Naive B cell (primary cell): Measurements from ENCODE around the gene MT1H. TPM values are rescaled to one million over a fixed set of nuclear protein-coding genes. Genes with fewer than 3 reads are reported as not detected.
A peak's percentile ranks its signal among the peaks of the same experiment; 100 is the strongest.
"Not testable (repeated sequence)": the region's sequence is repeated elsewhere in the genome, so short reads cannot be mapped to it uniquely, and the experiment has no call there.

Experiments
- ATAC-seq, 2 donors: fragments of 150-1000 bp; cut with Tn5 transposase; 2 replicates each; pipeline ENCODE4 v1.10.0; 2021; ENCODE audit warnings: low read depth in 2 of 2, mild to moderate bottlenecking in 2 of 2, moderate library complexity in 2 of 2
- DNase-seq: peaks from one replicate; pipeline ENCODE4 v3.0.0; 2022
- H3K27ac Mint-ChIP-seq, 6 donors: one replicate each; pipeline ENCODE4 v1.8.0; 2020 to 2022; ENCODE audit warnings: mild to moderate bottlenecking in 6 of 6, mixed read lengths in 6 of 6, moderate library complexity in 5 of 6, inconsistent platforms in 2 of 6
- H3K27me3 Mint-ChIP-seq, 3 donors: one replicate each; pipeline ENCODE4 v1.8.0; 2021 to 2022; ENCODE audit warnings: mixed read lengths in 3 of 3, mild to moderate bottlenecking in 1 of 3
- H3K36me3 Mint-ChIP-seq, 2 donors: one replicate each; pipeline ENCODE4 v1.8.0; 2020 to 2022; ENCODE audit warnings: mixed read lengths in 2 of 2, inconsistent platforms in 1 of 2, mild to moderate bottlenecking in 1 of 2
- H3K4me1 Mint-ChIP-seq, 3 donors: one replicate each; pipeline ENCODE4 v1.8.0; 2020 to 2022; ENCODE audit warnings: mixed read lengths in 3 of 3, inconsistent platforms in 1 of 3, mild to moderate bottlenecking in 1 of 3, moderate library complexity in 1 of 3
- H3K4me3 Mint-ChIP-seq, 8 donors: one replicate each; pipeline ENCODE4 v1.8.0; 2020 to 2022; ENCODE audit warnings: mild to moderate bottlenecking in 8 of 8, mixed read lengths in 8 of 8, moderate library complexity in 8 of 8, inconsistent platforms in 2 of 8
- H3K9me3 Mint-ChIP-seq, 7 donors: one replicate each; pipeline ENCODE4 v1.8.0; 2020 to 2022; ENCODE audit warnings: mixed read lengths in 7 of 7, mild to moderate bottlenecking in 5 of 7, inconsistent platforms in 2 of 7, moderate library complexity in 1 of 7
- polyA plus RNA-seq, 6 donors: library from polyadenylated mRNA; unstranded; fragments of 300-500 nt; fragmentation: Illumina TruSeq; gene quantifications; one replicate each; pipeline ENCODE4 v1.2.3, GENCODE V29; 2021; ENCODE audit warnings: low read depth in 6 of 6

MT1H gene
- polyA plus RNA-seq, 6 donors from 2014 or later: not detected

GRCh38 chr16:56658327-56658875 is 11.2 kb upstream of the MT1H start:
- DNase-seq: no peak
- no peak for ATAC-seq
- H3K27me3 Mint-ChIP-seq: peaks cover 14 to 49% (median 36%) of the 10 kb centered on the region in 3 donors
- peaks cover 23 to 31% (median 26%) of the 10 kb centered on the region in 3 donors for H3K4me1 Mint-ChIP-seq
- peak overlapping the region in 2 of 6 donors; percentile 16 to 81 for H3K27ac Mint-ChIP-seq
- H3K4me3 Mint-ChIP-seq: peak overlapping the region; percentile 90 to 97 (median 96)
- H3K36me3 Mint-ChIP-seq: peaks cover 0 to 5% of the 10 kb centered on the region in 2 donors
- H3K9me3 Mint-ChIP-seq: no peaks in the 10 kb centered on the region

GRCh38 chr16:56662357-56663354 is 7.0 kb upstream of the MT1H start:
- Mint-ChIP-seq H3K4me1 (peaks cover 20 to 22% (median 20%) of the 10 kb centered on the region in 3 donors), H3K27ac (peak overlapping the region in 1 of 6 donors; percentile 52), H3K36me3 (peaks cover 0 to 8% of the 10 kb centered on the region in 2 donors), H3K27me3 (peaks cover 53 to 83% (median 78%) of the 10 kb centered on the region in 3 donors), H3K4me3 (peak overlapping the region in 7 of 8 donors; percentile 7 to 66 (median 58)), H3K9me3 (no peaks in the 10 kb centered on the region)
- DNase-seq: no peak
- no peak for ATAC-seq

- peaks cover 68 to 97% (median 96%) of the 10 kb centered on the region in 3 donors for H3K27me3 Mint-ChIP-seq
- H3K9me3 Mint-ChIP-seq: no peaks in the 10 kb centered on the region
- ATAC-seq (no peak), DNase-seq (no peak)
- no peak overlapping the region for H3K4me3 Mint-ChIP-seq
- no peak overlapping the region for H3K27ac Mint-ChIP-seq
- peaks cover 13 to 21% (median 18%) of the 10 kb centered on the region in 3 donors for H3K4me1 Mint-ChIP-seq
- H3K36me3 Mint-ChIP-seq: peaks cover 0 to 8% of the 10 kb centered on the region in 2 donors
Observed at GRCh38 chr16:56664506-56664905, 5.1 kb upstream of the MT1H start.

- not testable (repeated sequence) for H3K27ac Mint-ChIP-seq, DNase-seq, H3K36me3 Mint-ChIP-seq, H3K9me3 Mint-ChIP-seq, H3K4me3 Mint-ChIP-seq, ATAC-seq
- Mint-ChIP-seq H3K4me1 (peaks cover 16 to 26% (median 21%) of the 10 kb centered on the region in 3 donors), H3K27me3 (peaks cover 66 to 99% (median 94%) of the 10 kb centered on the region in 3 donors)
Observed at GRCh38 chr16:56665286-56666261, 4.0 kb upstream of the MT1H start.

- ATAC-seq (no peak), DNase-seq (no peak)
- H3K4me3 Mint-ChIP-seq: no peak within 1 kb of the TSS
- peaks cover 0 to 8% of the 10 kb centered on the region in 2 donors for H3K36me3 Mint-ChIP-seq
- peaks cover 12 to 18% (median 13%) of the 10 kb centered on the region in 3 donors for H3K4me1 Mint-ChIP-seq
- H3K27me3 Mint-ChIP-seq: peaks cover 80 to 99% (median 94%) of the 10 kb centered on the region in 3 donors
- H3K27ac Mint-ChIP-seq: no peak within 1 kb of the TSS
- H3K9me3 Mint-ChIP-seq: no peaks in the 10 kb centered on the region
Observed at GRCh38 chr16:56667581-56668571, 1.7 kb upstream of the MT1H start, which contains the start of gene MT1G. Gene MT1G, minus strand, starts transcription at chr16:56668065. Its CDS starts 72 bp downstream, at chr16:56667993.

- H3K4me1 Mint-ChIP-seq: peaks cover 7 to 13% (median 11%) of the 10 kb centered on the region in 3 donors
- DNase-seq: no peak
- peaks cover 79 to 99% (median 97%) of the 10 kb centered on the region in 3 donors for H3K27me3 Mint-ChIP-seq
- no peak for ATAC-seq
- H3K9me3 Mint-ChIP-seq: no peaks in the 10 kb centered on the region
- H3K4me3 Mint-ChIP-seq: peak overlapping the region in 1 of 8 donors; percentile 68
- no peaks in the 10 kb centered on the region for H3K36me3 Mint-ChIP-seq
- peak overlapping the region in 1 of 6 donors; percentile 33 for H3K27ac Mint-ChIP-seq
Observed at GRCh38 chr16:56669840-56670619, 416 bp downstream of the MT1H start.

GRCh38 chr16:56670620-56670934 is 963 bp downstream of the MT1H start:
- peaks cover 11 to 17% (median 15%) of the 10 kb centered on the region in 3 donors for H3K4me1 Mint-ChIP-seq
- peaks cover 0 to 4% (median 0%) of the 10 kb centered on the region in 7 donors for H3K9me3 Mint-ChIP-seq
- H3K27me3 Mint-ChIP-seq: peaks cover 79 to 99% (median 97%) of the 10 kb centered on the region in 3 donors
- peaks cover 0 to 5% of the 10 kb centered on the region in 2 donors for H3K36me3 Mint-ChIP-seq
- H3K27ac Mint-ChIP-seq: no peak overlapping the region
- DNase-seq (no peak), ATAC-seq (no peak)
- H3K4me3 Mint-ChIP-seq: no peak overlapping the region

GRCh38 chr16:56671691-56672090 is 2.1 kb downstream of the MT1H start:
- DNase-seq, ATAC-seq, H3K9me3 Mint-ChIP-seq, H3K4me3 Mint-ChIP-seq, H3K36me3 Mint-ChIP-seq, H3K27ac Mint-ChIP-seq: not testable (repeated sequence)
- Mint-ChIP-seq H3K4me1 (peaks cover 11 to 27% (median 22%) of the 10 kb centered on the region in 3 donors), H3K27me3 (peaks cover 72 to 98% (median 97%) of the 10 kb centered on the region in 3 donors)

GRCh38 chr16:56672171-56672570 is 2.6 kb downstream of the MT1H start:
- not testable (repeated sequence) for H3K9me3 Mint-ChIP-seq, ATAC-seq, H3K27ac Mint-ChIP-seq, DNase-seq, H3K4me3 Mint-ChIP-seq, H3K36me3 Mint-ChIP-seq
- H3K4me1 Mint-ChIP-seq: peaks cover 11 to 28% (median 22%) of the 10 kb centered on the region in 3 donors
- peaks cover 71 to 98% (median 97%) of the 10 kb centered on the region in 3 donors for H3K27me3 Mint-ChIP-seq

GRCh38 chr16:56672761-56673536 is 3.3 kb downstream of the MT1H start:
- peaks cover 64 to 98% (median 97%) of the 10 kb centered on the region in 3 donors for H3K27me3 Mint-ChIP-seq
- H3K4me1 Mint-ChIP-seq: peaks cover 11 to 28% (median 22%) of the 10 kb centered on the region in 3 donors
- H3K4me3 Mint-ChIP-seq: no peak overlapping the region
- DNase-seq (no peak), ATAC-seq (no peak)
- peaks cover 0 to 4% (median 0%) of the 10 kb centered on the region in 7 donors for H3K9me3 Mint-ChIP-seq
- H3K27ac Mint-ChIP-seq: no peak overlapping the region
- peaks cover 0 to 7% of the 10 kb centered on the region in 2 donors for H3K36me3 Mint-ChIP-seq
